ENCODE measurements around the gene AKR7A2. TPM values are rescaled to one million over a fixed set of nuclear protein-coding genes. Genes with fewer than 3 reads are reported as not detected.

The AKR7A2 gene
- total RNA-seq (100 to 1,000 TPM in 1 of 5 donors, 10 to 100 TPM in 3, not detected in 1; 18.7 to 108 (median 45.8) TPM), polyA plus RNA-seq (10 to 100 TPM; 33.4 to 71.2 (median 48.6) TPM)
- long read RNA-seq, donor 1, transcript AKR7A2-201 (7 exons, 1,362 nt) = major isoform, 11 of 11 reads
- long read RNA-seq, donor 1, partial matches to known transcripts = 0 of 11 reads
- long read RNA-seq, donor 1, other reads (novel, unspliced or antisense) = 0 of 11 reads
- long read RNA-seq, donor 2, transcript AKR7A2-201 (7 exons, 1,362 nt) = major isoform, 32 of 32 reads
- long read RNA-seq, donor 2, partial matches to known transcripts = 0 of 32 reads
- long read RNA-seq, donor 2, other reads (novel, unspliced or antisense) = 0 of 32 reads
- long read RNA-seq, donor 3, transcript AKR7A2-201 (7 exons, 1,362 nt) = major isoform, 13 of 22 reads
- long read RNA-seq, donor 3, partial matches to known transcripts = 8 of 22 reads
- long read RNA-seq, donor 3, other reads (novel, unspliced or antisense) = 0 of 22 reads
- long read RNA-seq, donor 4, transcript AKR7A2-201 (7 exons, 1,362 nt) = major isoform, 6 of 6 reads
- long read RNA-seq, donor 4, partial matches to known transcripts = 0 of 6 reads
- long read RNA-seq, donor 4, other reads (novel, unspliced or antisense) = 0 of 6 reads
- long read RNA-seq, donor 5, transcript AKR7A2-201 (7 exons, 1,362 nt) = major isoform, 29 of 36 reads
- long read RNA-seq, donor 5, partial matches to known transcripts = 5 of 36 reads
- long read RNA-seq, donor 5, other reads (novel, unspliced or antisense) = 0 of 36 reads
- long read RNA-seq, donor 6 = 0 reads
- long read RNA-seq, donor 7, transcript AKR7A2-201 (7 exons, 1,362 nt) = major isoform, 33 of 35 reads
- long read RNA-seq, donor 7, partial matches to known transcripts = 0 of 35 reads
- long read RNA-seq, donor 7, other reads (novel, unspliced or antisense) = 0 of 35 reads
- long read RNA-seq, donor 8, transcript AKR7A2-201 (7 exons, 1,362 nt) = major isoform, 26 of 31 reads
- long read RNA-seq, donor 8, partial matches to known transcripts = 5 of 31 reads
- long read RNA-seq, donor 8, other reads (novel, unspliced or antisense) = 0 of 31 reads
- long read RNA-seq, donor 9, transcript AKR7A2-201 (7 exons, 1,362 nt) = major isoform, 23 of 23 reads
- long read RNA-seq, donor 9, partial matches to known transcripts = 0 of 23 reads
- long read RNA-seq, donor 9, other reads (novel, unspliced or antisense) = 0 of 23 reads
- long read RNA-seq, donor 10, transcript AKR7A2-201 (7 exons, 1,362 nt) = major isoform, 13 of 13 reads
- long read RNA-seq, donor 10, partial matches to known transcripts = 0 of 13 reads
- long read RNA-seq, donor 10, other reads (novel, unspliced or antisense) = 0 of 13 reads

- H3K9me3 ChIP-seq = no peaks in the 10 kb centered on the region
- H3K27ac ChIP-seq = peak within 1 kb of the TSS; percentile 87 to 95 (median 91)
- intact Hi-C loops (cut with DNase I; ENCODE audit: low total_unique reads) = no loop called here
- TF ChIP-seq POLR2AphosphoS5 (IDR thresholded peaks at IDR 0.05) (peak; percentile 45 to 89 (median 87)), EP300 (IDR thresholded peaks at IDR 0.05) (no peak), CTCF (IDR thresholded peaks at IDR 0.05) (peak in 2 of 7 experiments; percentile 27 to 29), POLR2A (IDR thresholded peaks at IDR 0.05) (no peak)
- peaks cover 19 to 74% (median 57%) of the 10 kb centered on the region in 4 donors for H3K4me1 ChIP-seq
- H3K36me3 ChIP-seq = peaks cover 12 to 17% (median 13%) of the 10 kb centered on the region in 4 donors
- WGBS, 5 donors = 0 to 1% (median 0%) methylated on average over 19 to 105 of the region's 105 CpGs
- DNase-seq = peak; percentile 96 to 98
- no peaks in the 10 kb centered on the region for H3K27me3 ChIP-seq
- peak within 1 kb of the TSS; percentile 67 to 93 (median 88) for H3K4me3 ChIP-seq
Measured at GRCh38 chr1:19311931-19312781, at the start of gene AKR7A2, which contains the start of gene SLC66A1. TSS of gene AKR7A2 (minus strand) at chr1:19312144. CDS start at chr1:19312124, 20 bp downstream. TSS of gene SLC66A1 (plus strand) at chr1:19312326. CDS start at chr1:19317678, 5,352 bp downstream.

- Histone ChIP-seq H3K27me3 (no peaks in the 10 kb centered on the region), H3K4me3 (no peak overlapping the region), H3K4me1 (peaks cover 0 to 48% (median 27%) of the 10 kb centered on the region in 4 donors), H3K36me3 (peaks cover 13 to 61% (median 41%) of the 10 kb centered on the region in 4 donors), H3K27ac (no peak overlapping the region), H3K9me3 (no peaks in the 10 kb centered on the region)
- WGBS, 5 donors = 82 to 87% (median 84%) methylated on average over 18 of the region's 18 CpGs
- TF ChIP-seq POLR2AphosphoS5 (IDR thresholded peaks at IDR 0.05) (no peak), EP300 (IDR thresholded peaks at IDR 0.05) (no peak), POLR2A (IDR thresholded peaks at IDR 0.05) (no peak), CTCF (IDR thresholded peaks at IDR 0.05) (no peak)
- intact Hi-C loops (cut with DNase I; ENCODE audit: low total_unique reads) = no loop called here
- DNase-seq = no peak
Measured at GRCh38 chr1:19360843-19361610, 49.1 kb upstream of the AKR7A2 start.

- H3K27me3 ChIP-seq = no peaks in the 10 kb centered on the region
- TF ChIP-seq POLR2AphosphoS5 (IDR thresholded peaks at IDR 0.05) (no peak), EP300 (IDR thresholded peaks at IDR 0.05) (no peak), CTCF (IDR thresholded peaks at IDR 0.05) (no peak)
- WGBS, 5 donors = 76 to 83% (median 80%) methylated on average over 11 of the region's 11 CpGs
- H3K4me3 ChIP-seq = no peak overlapping the region
- DNase-seq = no peak
- H3K9me3 ChIP-seq = no peaks in the 10 kb centered on the region
- H3K36me3 ChIP-seq = peaks cover 19 to 67% (median 45%) of the 10 kb centered on the region in 4 donors
- H3K27ac ChIP-seq = no peak overlapping the region
- intact Hi-C loops (cut with DNase I; ENCODE audit: low total_unique reads) = no loop called here
- H3K4me1 ChIP-seq = peaks cover 0 to 47% (median 27%) of the 10 kb centered on the region in 4 donors
Measured at GRCh38 chr1:19360432-19360831, 48.5 kb upstream of the AKR7A2 start.
